ENCODE measurements around the gene FBXW10.
"Not testable (repeated sequence)": the region's sequence is repeated elsewhere in the genome, so short reads cannot be mapped to it uniquely, and the experiment has no call there.

The FBXW10 gene

DNA sequence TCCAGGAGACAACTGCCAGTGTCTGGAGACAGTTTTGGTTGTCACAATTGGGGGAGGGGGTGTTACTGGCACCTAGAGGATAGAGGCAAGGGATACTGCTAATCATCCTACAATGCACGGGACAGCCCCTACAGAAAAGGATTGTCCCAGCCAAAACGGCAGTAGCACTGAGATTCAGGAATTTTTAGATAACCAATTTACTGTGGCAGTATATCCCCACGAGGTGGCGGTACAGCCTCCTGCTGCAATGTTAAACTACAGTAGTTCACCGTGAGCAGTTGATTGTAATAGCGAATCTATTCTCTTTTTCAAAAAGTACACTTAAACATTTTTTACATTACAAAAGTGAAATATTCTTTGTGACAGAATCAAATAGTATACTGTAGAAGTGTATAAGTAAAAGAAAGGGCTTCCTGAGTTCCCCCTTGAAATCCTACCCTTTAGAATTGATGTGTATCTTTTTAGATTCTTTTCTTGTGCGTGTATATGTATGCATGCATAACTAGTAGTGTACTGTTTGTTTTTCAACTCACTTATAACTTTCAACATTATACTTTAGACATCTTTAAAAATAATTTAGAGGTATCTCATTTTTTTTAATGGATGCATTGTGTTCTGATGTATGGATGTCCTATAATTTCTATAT is 31.4 kb upstream of the FBXW10 start:
- not testable (repeated sequence) for H3K36me3 ChIP-seq (ENCODE audit: insufficient read depth, low read length); H3K9me3 ChIP-seq (ENCODE audit: insufficient read depth, low read depth, low read length); H3K9me2 ChIP-seq (replicated peaks; ENCODE audit: low read depth, low read length); H3F3A ChIP-seq (ENCODE audit: low read depth); H3K9ac ChIP-seq (ENCODE audit: low read depth, low read length, poor library complexity, severe bottlenecking); H3K4me2 ChIP-seq (ENCODE audit: low read depth, low read length, poor library complexity, severe bottlenecking); H4K20me1 ChIP-seq (ENCODE audit: insufficient read depth, low read length, poor library complexity, severe bottlenecking); H3K27me3 ChIP-seq (ENCODE audit: insufficient read depth, low read length, poor library complexity, severe bottlenecking); H3K4me1 ChIP-seq (ENCODE audit: insufficient read depth, low read length, poor library complexity, severe bottlenecking); H2AFZ ChIP-seq (ENCODE audit: low read length); H3K79me2 ChIP-seq (ENCODE audit: insufficient read depth, low read length); H3K4me3 ChIP-seq (ENCODE audit: low read length, poor library complexity, severe bottlenecking)
- TF ChIP-seq, protein P1, sequence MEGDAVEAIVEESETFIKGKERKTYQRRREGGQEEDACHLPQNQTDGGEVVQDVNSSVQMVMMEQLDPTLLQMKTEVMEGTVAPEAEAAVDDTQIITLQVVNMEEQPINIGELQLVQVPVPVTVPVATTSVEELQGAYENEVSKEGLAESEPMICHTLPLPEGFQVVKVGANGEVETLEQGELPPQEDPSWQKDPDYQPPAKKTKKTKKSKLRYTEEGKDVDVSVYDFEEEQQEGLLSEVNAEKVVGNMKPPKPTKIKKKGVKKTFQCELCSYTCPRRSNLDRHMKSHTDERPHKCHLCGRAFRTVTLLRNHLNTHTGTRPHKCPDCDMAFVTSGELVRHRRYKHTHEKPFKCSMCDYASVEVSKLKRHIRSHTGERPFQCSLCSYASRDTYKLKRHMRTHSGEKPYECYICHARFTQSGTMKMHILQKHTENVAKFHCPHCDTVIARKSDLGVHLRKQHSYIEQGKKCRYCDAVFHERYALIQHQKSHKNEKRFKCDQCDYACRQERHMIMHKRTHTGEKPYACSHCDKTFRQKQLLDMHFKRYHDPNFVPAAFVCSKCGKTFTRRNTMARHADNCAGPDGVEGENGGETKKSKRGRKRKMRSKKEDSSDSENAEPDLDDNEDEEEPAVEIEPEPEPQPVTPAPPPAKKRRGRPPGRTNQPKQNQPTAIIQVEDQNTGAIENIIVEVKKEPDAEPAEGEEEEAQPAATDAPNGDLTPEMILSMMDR (conservative IDR thresholded peaks at IDR 0.05; ENCODE audit: low read length), result peak; percentile 41

DNA sequence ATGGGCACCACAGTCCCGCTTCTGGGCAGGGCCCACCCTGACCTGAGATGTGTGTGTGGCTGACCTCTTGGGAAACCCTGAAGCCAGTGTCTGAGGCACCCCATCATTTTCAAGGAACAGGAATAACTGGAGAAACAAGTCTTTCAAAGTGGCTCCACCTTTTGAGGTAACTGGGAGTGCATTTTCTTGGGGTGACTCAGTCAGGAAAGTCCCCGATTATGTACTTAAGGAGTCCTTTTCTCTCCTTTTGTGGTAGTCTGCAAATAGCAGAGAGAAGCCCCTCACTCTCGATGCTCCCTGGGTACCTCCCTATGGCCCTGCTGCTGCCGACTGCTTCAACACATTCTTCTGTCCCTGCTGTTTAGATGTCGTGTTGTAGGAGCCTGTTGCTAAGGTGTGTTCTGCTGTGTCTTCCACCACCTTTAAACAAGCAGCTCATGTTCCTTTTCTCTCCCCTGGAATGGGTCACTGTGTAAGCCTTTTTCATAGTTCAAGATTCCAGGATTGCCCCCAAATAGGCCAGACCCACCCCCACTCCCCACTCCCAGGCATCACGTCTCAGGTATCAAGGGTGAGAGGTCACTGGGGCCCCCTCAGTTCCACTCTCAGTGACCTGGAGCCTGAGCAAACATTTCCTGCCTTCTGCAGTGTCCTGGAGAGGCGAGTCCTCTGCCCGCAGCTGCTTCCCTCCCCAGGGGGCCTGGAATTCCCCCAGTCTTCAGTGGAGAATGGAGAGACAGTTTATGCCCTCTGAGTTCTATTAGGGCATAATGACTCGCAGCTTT is 25.0 kb upstream of the FBXW10 start:
- H3K9me3 ChIP-seq (ENCODE audit: insufficient read depth, low read depth, low read length); H4K20me1 ChIP-seq (ENCODE audit: insufficient read depth, low read length, poor library complexity, severe bottlenecking); H3K4me3 ChIP-seq (ENCODE audit: low read length, poor library complexity, severe bottlenecking); H3K36me3 ChIP-seq (ENCODE audit: insufficient read depth, low read length); H3F3A ChIP-seq (ENCODE audit: low read depth); H2AFZ ChIP-seq (ENCODE audit: low read length); H3K4me1 ChIP-seq (ENCODE audit: insufficient read depth, low read length, poor library complexity, severe bottlenecking); H3K9me2 ChIP-seq (replicated peaks; ENCODE audit: low read depth, low read length); H3K9ac ChIP-seq (ENCODE audit: low read depth, low read length, poor library complexity, severe bottlenecking); H3K4me2 ChIP-seq (ENCODE audit: low read depth, low read length, poor library complexity, severe bottlenecking); H3K79me2 ChIP-seq (ENCODE audit: insufficient read depth, low read length); H3K27me3 ChIP-seq (ENCODE audit: insufficient read depth, low read length, poor library complexity, severe bottlenecking): not testable (repeated sequence)

DNA sequence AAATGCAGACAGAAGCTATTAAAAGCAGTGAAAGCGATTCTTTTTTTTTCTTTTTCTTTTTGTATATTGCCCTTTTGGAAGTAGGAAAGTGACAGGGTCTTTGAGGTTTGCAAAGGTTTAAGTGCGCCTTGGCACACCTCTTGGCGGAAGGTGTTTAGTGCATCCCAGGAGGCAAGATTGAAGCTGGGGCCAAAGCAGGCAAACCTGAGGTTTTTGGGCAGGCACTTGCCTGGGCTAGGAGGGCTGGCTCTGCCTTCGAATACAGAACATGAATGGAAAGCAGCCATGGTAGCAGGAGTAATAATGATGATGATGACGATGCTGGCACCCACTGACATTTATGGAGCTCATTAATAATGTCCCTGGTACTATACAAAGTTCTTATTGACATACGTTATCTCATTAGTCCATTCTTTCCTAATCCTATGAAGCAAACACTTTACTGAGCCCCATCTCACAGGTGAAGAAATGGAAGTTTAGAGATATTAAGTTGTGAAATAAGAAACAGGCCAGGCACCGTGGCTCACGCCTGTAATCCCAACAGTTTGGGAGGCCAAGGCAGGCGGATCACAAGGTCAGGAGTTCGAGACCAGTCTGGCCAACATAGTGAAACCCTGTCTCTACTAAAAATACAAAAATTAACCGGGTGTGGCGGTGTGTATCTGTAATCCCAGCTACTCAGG is 24.3 kb upstream of the FBXW10 start:
- H2AFZ ChIP-seq (ENCODE audit: low read length); H4K20me1 ChIP-seq (ENCODE audit: insufficient read depth, low read length, poor library complexity, severe bottlenecking): not testable (repeated sequence)

DNA sequence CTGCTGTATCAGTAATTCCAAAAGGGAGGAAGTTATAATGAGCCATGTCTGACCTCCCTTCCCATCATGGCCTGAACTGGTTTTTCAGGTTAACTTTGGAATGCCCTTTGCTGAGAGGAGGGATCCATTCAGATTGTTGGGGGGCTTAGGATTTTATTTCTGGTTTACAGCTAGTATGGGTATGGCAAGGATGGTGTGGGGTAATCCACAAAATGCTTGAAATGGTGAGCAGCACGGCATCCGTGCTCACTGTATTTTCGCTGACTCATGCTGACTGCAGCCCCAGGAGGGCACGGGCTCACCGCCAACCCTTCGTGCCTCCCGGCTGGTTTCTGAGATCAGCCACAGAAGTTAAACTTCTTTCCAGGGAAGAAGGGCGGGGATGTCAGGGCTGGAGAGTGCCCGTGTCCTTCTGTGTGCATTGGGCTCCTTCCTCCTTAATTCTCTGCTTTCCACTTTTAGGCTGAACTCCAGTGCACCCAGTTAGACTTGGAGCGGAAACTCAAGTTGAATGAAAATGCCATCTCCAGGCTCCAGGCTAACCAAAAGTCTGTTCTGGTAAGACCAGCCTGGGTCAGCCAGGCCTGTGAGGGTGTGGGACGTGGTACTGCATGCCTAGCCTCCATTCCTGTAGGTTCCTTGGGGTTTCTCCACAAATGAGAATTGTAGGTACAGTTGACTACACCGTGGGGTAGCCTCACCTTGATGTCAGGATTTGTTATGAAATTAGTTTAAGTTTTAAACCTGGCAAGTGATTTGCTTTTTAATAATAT is 21.9 kb upstream of the FBXW10 start:
- not testable (repeated sequence) for H3K4me3 ChIP-seq (ENCODE audit: low read length, poor library complexity, severe bottlenecking); H3K9ac ChIP-seq (ENCODE audit: low read depth, low read length, poor library complexity, severe bottlenecking); H3K79me2 ChIP-seq (ENCODE audit: insufficient read depth, low read length); H3K36me3 ChIP-seq (ENCODE audit: insufficient read depth, low read length); H3K9me2 ChIP-seq (replicated peaks; ENCODE audit: low read depth, low read length); H3K9me3 ChIP-seq (ENCODE audit: insufficient read depth, low read depth, low read length); H3K4me1 ChIP-seq (ENCODE audit: insufficient read depth, low read length, poor library complexity, severe bottlenecking); H3K4me2 ChIP-seq (ENCODE audit: low read depth, low read length, poor library complexity, severe bottlenecking); H3F3A ChIP-seq (ENCODE audit: low read depth); H4K20me1 ChIP-seq (ENCODE audit: insufficient read depth, low read length, poor library complexity, severe bottlenecking); H3K27me3 ChIP-seq (ENCODE audit: insufficient read depth, low read length, poor library complexity, severe bottlenecking); H2AFZ ChIP-seq (ENCODE audit: low read length)

More for the DNA sequence above, 24.3 kb upstream of the FBXW10 start:
- not testable (repeated sequence) for H3K4me3 ChIP-seq (ENCODE audit: low read length, poor library complexity, severe bottlenecking); H3K9me2 ChIP-seq (replicated peaks; ENCODE audit: low read depth, low read length); H3K79me2 ChIP-seq (ENCODE audit: insufficient read depth, low read length); H3K27me3 ChIP-seq (ENCODE audit: insufficient read depth, low read length, poor library complexity, severe bottlenecking); H3K36me3 ChIP-seq (ENCODE audit: insufficient read depth, low read length); H3K9ac ChIP-seq (ENCODE audit: low read depth, low read length, poor library complexity, severe bottlenecking); H3K4me1 ChIP-seq (ENCODE audit: insufficient read depth, low read length, poor library complexity, severe bottlenecking); H3K4me2 ChIP-seq (ENCODE audit: low read depth, low read length, poor library complexity, severe bottlenecking); H3F3A ChIP-seq (ENCODE audit: low read depth); H3K9me3 ChIP-seq (ENCODE audit: insufficient read depth, low read depth, low read length)

DNA sequence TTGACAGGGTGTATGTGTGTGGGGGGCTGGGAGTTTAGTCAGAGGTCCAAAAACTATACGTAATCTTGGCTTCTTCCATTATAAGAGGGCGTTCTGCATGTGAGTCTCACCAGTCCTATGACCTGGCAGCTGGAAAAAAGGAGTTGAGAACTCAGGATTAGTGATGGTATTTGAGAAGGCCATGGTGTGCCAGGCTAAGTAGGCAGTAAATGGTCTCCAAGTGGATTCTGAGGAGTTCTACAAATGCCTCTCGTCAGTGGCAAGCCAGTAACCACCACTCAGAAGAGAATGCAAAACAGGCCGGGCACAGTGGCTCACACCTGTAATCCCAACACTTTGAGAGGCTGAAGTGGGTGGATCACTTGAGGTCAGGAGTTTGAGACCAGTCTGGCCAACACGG is 21.2 kb upstream of the FBXW10 start:
- not testable (repeated sequence) for H3F3A ChIP-seq (ENCODE audit: low read depth); H3K9me2 ChIP-seq (replicated peaks; ENCODE audit: low read depth, low read length); H3K4me3 ChIP-seq (ENCODE audit: low read length, poor library complexity, severe bottlenecking); H3K79me2 ChIP-seq (ENCODE audit: insufficient read depth, low read length); H3K27me3 ChIP-seq (ENCODE audit: insufficient read depth, low read length, poor library complexity, severe bottlenecking); H3K4me2 ChIP-seq (ENCODE audit: low read depth, low read length, poor library complexity, severe bottlenecking); H4K20me1 ChIP-seq (ENCODE audit: insufficient read depth, low read length, poor library complexity, severe bottlenecking); H3K9ac ChIP-seq (ENCODE audit: low read depth, low read length, poor library complexity, severe bottlenecking); H2AFZ ChIP-seq (ENCODE audit: low read length); H3K4me1 ChIP-seq (ENCODE audit: insufficient read depth, low read length, poor library complexity, severe bottlenecking); H3K9me3 ChIP-seq (ENCODE audit: insufficient read depth, low read depth, low read length); H3K36me3 ChIP-seq (ENCODE audit: insufficient read depth, low read length)

DNA sequence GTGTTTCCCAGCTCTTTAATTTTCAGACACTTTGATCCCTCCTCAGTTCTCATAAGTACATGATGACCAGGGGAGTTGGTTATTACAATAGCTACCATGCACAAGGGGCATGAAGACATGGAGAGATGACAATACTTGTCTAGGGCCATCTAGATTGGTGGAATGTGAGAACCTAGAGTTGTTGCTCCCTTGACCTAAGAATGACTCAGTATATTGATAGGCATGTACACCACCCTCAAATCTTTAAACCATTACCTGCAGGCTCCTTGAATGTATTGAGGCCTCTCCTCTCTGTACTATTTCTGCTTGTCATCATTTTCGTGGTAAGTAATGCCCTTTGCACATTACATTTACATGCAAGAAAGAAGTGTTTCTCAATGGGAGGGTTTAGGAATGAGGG is 20.3 kb upstream of the FBXW10 start:
- not testable (repeated sequence) for H3K4me1 ChIP-seq (ENCODE audit: insufficient read depth, low read length, poor library complexity, severe bottlenecking); H3K9me3 ChIP-seq (ENCODE audit: insufficient read depth, low read depth, low read length); H3K79me2 ChIP-seq (ENCODE audit: insufficient read depth, low read length); H2AFZ ChIP-seq (ENCODE audit: low read length); H3K4me2 ChIP-seq (ENCODE audit: low read depth, low read length, poor library complexity, severe bottlenecking); H3K4me3 ChIP-seq (ENCODE audit: low read length, poor library complexity, severe bottlenecking); H3K9me2 ChIP-seq (replicated peaks; ENCODE audit: low read depth, low read length); H3K36me3 ChIP-seq (ENCODE audit: insufficient read depth, low read length); H4K20me1 ChIP-seq (ENCODE audit: insufficient read depth, low read length, poor library complexity, severe bottlenecking); H3F3A ChIP-seq (ENCODE audit: low read depth); H3K9ac ChIP-seq (ENCODE audit: low read depth, low read length, poor library complexity, severe bottlenecking); H3K27me3 ChIP-seq (ENCODE audit: insufficient read depth, low read length, poor library complexity, severe bottlenecking)
